NCI-H1694 (cell line): ENCODE results near the gene ARHGAP5.

Source experiments
- DNase-seq: peaks from one replicate; lab custom pipeline; 2025; lab: John Stamatoyannopoulos, UW

The ARHGAP5 gene, protein sequence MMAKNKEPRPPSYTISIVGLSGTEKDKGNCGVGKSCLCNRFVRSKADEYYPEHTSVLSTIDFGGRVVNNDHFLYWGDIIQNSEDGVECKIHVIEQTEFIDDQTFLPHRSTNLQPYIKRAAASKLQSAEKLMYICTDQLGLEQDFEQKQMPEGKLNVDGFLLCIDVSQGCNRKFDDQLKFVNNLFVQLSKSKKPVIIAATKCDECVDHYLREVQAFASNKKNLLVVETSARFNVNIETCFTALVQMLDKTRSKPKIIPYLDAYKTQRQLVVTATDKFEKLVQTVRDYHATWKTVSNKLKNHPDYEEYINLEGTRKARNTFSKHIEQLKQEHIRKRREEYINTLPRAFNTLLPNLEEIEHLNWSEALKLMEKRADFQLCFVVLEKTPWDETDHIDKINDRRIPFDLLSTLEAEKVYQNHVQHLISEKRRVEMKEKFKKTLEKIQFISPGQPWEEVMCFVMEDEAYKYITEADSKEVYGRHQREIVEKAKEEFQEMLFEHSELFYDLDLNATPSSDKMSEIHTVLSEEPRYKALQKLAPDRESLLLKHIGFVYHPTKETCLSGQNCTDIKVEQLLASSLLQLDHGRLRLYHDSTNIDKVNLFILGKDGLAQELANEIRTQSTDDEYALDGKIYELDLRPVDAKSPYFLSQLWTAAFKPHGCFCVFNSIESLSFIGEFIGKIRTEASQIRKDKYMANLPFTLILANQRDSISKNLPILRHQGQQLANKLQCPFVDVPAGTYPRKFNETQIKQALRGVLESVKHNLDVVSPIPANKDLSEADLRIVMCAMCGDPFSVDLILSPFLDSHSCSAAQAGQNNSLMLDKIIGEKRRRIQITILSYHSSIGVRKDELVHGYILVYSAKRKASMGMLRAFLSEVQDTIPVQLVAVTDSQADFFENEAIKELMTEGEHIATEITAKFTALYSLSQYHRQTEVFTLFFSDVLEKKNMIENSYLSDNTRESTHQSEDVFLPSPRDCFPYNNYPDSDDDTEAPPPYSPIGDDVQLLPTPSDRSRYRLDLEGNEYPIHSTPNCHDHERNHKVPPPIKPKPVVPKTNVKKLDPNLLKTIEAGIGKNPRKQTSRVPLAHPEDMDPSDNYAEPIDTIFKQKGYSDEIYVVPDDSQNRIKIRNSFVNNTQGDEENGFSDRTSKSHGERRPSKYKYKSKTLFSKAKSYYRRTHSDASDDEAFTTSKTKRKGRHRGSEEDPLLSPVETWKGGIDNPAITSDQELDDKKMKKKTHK (N-terminal part only)

DNA sequence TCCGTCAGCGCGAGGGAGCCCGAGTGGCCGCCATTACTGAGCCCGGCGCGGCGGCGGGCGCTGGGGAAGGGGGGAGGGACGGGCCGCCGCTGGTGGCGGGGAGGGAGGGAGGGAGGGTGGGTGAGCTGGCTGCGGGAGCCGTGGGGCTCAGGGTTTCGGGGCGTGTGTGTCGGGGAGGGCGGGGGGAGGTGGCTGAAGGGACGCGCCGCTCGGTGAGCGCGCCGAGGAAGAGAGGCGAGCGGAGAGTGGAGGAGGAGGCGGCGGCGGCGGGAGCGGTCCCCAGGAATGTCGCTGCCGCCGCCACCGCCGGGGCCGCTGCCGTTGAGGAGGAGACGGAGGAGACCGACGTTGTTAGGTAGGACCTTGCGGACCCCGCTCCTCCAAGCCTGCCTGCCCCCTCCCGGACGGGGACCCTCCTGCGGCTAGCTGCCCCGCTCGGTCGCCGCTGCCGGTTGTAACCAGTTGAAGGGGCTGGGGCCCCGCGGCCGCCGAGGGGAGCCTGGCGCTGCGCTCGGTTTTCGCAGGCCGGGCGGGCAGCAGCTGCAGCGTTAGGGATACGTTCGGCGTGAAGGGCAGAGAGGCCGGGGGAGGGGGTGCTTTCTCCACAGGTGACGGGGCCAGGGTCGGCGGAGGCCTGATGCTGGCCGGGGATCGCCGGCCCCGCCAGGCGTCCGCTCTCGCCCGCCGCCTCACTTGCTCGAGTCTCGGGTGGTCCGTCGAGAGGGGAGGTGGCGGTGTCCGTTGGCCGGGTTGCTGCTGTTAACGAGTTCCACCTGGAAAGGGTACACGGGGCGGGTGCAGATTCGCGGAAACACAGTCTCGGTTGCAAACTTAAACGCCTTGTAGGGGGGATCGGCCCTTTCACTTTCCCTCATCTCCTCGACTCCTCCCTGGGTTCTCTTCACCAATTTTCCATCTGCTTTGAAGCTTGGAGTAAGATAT lies at the start of gene ARHGAP5:
TSS of gene ARHGAP5 (plus strand) at position 224 of the 942 bp plus-strand sequence. CDS start 13,366 bp downstream, outside the sequence.
- DNase-seq = no peak

DNA sequence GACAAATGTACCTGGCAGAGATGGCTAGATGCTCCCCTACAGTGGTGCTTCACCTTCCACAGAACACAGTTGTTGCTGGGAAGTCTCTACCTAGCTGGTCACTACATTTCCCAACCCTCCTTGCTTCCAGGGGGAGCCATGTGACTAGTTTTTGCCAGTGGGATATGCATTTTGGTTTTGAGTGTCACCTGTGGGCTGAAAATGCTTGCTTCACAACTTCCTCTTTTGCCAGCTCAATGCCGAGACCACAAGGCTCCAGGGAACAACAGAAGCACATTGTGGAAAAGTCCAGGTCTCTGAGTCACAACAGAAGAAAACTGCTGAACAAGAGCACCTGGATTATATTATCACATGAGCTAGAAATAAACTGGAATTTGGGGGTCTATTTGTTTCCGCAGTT lies 48.5 kb upstream of the ARHGAP5 start:
- DNase-seq = no peak

GRCh38 chr14:32033543-32033942 lies 43.6 kb upstream of the ARHGAP5 start:
- no peak for DNase-seq

DNA sequence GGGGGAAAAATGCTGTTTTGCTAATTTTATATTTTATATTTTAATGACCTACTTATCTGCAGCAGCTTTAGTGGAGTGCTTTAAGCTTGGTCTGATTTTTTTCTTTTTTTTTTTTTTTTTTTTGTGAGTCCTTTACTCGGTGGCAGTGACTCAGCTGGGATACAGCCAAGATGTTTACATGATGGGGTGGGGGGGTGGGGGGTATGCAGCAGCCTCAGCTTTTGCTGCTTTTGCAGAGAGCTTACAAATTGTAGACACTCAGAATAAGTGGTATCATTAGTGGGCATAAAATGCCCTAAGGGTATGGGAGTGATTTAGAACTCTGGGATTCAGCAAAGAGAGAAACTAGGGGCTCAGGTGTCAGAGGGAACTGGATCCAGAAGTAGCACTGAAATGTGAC lies 38.2 kb upstream of the ARHGAP5 start:
- DNase-seq = no peak

- no peak for DNase-seq
These were observed 37.6 kb upstream of the ARHGAP5 start for GRCh38 chr14:32039401-32040030.

- no peak for DNase-seq
These were observed 33.5 kb upstream of the ARHGAP5 start for GRCh38 chr14:32043624-32044023.

- no peak for DNase-seq
These were observed 32.6 kb upstream of the ARHGAP5 start for GRCh38 chr14:32044454-32044853.

GRCh38 chr14:32047791-32048190 lies 29.3 kb upstream of the ARHGAP5 start:
- no peak for DNase-seq

GRCh38 chr14:32049361-32050088 lies 27.6 kb upstream of the ARHGAP5 start:
- no peak for DNase-seq

GRCh38 chr14:32050878-32051277 lies 26.2 kb upstream of the ARHGAP5 start:
- no peak for DNase-seq

DNA sequence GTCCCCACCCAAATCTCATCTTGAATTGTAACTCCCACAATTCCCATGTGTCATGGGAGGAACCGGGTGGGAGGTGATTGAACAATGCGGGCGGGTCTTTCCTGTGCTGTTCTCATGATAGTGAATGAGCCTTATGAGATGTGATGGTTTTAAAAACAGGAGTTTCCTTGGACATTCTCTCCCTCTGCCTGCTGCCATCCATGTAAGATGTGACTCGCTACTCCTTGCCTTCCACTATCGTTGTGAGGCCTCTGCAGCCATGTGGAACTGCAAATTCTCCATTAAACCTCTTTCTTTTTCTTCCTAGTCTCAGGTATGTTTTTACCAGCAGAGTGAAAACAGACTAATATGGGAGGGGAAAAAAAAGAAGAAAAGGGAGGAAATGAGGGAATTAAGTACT lies 22.6 kb upstream of the ARHGAP5 start:
- DNase-seq = no peak

GRCh38 chr14:32055175-32055574 lies 21.9 kb upstream of the ARHGAP5 start:
- no peak for DNase-seq

- no peak for DNase-seq
These were observed 17.4 kb upstream of the ARHGAP5 start for GRCh38 chr14:32059702-32060101.

DNA sequence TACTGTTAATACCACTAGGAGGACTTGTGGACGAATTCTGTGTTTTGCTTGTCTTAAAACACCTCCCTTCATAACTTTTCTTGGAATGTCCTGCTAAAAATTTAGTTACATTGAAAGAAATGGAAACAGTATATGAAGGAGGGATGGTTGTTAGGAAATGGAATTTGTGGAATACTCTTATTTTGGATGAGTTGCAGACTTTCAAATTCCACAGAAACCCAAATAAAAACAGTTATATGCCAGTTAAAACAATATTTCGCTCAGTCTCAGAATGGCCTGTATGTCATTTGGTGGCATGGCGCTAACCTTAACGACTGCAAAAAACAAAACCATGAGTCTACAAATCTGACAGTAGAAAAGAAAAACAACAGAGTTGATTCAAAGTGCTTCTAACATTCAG lies 12.2 kb upstream of the ARHGAP5 start:
- no peak for DNase-seq

- DNase-seq = no peak
These were observed 8.4 kb upstream of the ARHGAP5 start for GRCh38 chr14:32068708-32069107.

DNA sequence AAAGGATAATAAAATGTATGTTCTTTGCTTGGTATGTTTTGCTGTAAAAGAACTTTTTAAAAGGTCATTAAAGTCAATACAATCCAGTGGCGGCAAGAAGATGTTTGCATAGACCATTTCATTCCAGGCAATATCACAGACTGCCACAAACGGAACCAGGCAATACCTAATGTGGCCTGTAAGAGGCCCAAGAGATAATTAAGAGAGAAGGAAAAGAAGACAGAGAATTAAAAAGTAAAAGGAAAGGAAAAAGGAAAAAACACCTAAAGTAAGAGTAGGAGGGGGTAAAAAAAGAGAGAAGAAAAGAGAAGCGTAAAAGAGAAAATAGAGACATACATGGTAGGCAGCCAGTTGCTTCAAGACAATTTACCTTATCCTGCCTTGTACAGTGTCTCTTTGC lies 6.8 kb upstream of the ARHGAP5 start:
- no peak for DNase-seq

DNA sequence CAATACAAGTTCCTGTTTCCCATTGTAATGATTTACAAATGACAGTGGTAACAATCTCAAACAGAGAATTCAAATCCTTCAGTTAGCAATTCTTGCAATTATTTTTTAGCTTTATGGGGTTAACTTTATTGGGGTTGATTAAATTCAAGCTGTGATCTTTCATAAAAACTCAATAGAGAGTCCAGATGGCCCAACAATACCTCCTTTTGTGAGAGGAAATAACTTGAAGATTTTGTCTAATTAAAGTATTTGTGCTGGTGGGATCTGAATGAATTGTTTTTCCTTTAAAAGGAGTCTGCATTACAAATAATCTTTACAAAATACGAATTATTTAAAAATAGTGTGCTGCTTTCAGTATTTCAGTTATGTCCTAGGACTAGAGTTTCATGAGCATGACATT lies 4.4 kb upstream of the ARHGAP5 start:
- DNase-seq = no peak

GRCh38 chr14:32073537-32074189 lies 3.4 kb upstream of the ARHGAP5 start:
- peak; percentile 85 for DNase-seq

DNA sequence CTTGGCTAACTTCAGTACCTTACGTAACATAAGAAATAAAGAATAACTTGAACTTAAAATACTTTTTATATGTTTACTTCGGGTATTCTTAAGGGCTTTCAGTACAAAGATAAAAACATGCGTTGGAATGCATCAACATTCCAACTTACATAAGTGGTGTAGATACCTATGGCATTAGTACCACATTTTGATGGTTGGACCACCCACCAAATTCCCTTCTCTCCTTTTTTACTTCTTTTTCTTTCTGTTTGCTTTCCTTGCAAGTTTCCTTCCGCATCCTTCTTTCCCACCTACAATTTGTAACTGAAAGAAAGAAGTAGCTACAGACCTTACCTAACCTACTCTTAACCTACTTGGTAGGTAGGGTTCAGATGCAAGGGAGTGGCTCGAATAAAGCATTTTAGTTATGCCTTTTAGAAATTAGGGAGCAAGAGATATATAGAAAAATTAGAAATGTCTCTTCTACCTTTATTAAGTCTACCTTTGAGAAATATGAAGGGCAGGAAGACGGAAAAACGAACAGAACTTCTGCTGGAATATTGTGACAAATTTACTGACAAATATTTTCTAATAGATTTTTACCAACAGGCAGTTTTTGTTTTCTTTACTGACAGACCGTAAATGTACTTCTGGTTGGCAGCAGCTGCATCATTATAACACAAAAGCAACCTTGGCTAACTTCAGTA lies 2.1 kb upstream of the ARHGAP5 start:
- DNase-seq = no peak
